Testis (tissue), 2 donors: ENCODE data around the gene DPRX.

Experiments
- CTCF ChIP-seq, 3 experiments: fragments of 450-650 bp in 2 of 3; fragments of 200-600 bp in 1 of 3; sonication (generic) in 1 of 3; IDR thresholded peaks; one replicate each; pipeline ENCODE4 v1.5.1; 2016 to 2019; ENCODE audit warnings: antibody characterized with exemption in 3 of 3, mild to moderate bottlenecking in 2 of 3, moderate library complexity in 1 of 3
- POLR2A ChIP-seq: fragments of 450-650 bp; IDR thresholded peaks from one replicate; pipeline ENCODE4 v1.6.1; 2017; ENCODE audit warnings: antibody characterized with exemption, mild to moderate bottlenecking, moderate library complexity

DNA sequence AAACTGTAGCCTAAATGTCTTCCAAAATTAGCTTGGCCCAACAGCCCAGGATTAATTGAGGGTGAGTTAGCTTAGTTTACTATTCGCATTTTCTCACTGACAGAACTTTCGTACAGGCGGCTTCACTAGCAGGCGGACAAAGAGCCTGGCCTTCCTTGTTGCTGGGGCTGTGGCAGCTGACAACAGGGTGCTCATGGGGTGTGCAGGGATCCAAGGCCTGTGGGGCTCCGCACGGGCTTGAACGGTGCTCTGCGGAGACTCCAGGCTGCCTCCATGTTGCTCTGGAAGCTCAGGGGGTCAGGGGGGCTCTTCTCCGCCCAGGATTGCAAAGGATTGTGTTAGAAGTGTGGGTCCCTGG, 36.3 kb upstream of the DPRX start:
- TF ChIP-seq CTCF (IDR thresholded peaks at IDR 0.05) = no peak
- TF ChIP-seq POLR2A = no peak
